Omental fat pad (tissue), 4 donors: ENCODE measurements around the gene SLC44A3. TPM values are rescaled to one million over a fixed set of nuclear protein-coding genes. Genes with fewer than 3 reads are reported as not detected.

Experiments used
- ATAC-seq: fragments of 150-250 bp; one replicate; pipeline ENCODE4 v1.9.1; 2016; ENCODE audit warnings: mild to moderate bottlenecking, moderate library complexity; ENCODE audit not compliant: low FRiP score
- DNase-seq: peaks from one replicate; pipeline ENCODE4 v3.0.0-alpha.2; 2019; ENCODE audit warnings: low spot score
- CTCF ChIP-seq, 3 donors: fragments of 450-650 bp; IDR thresholded peaks; one replicate each; pipeline ENCODE4 v1.5.1; 2016 to 2017; ENCODE audit warnings: antibody characterized with exemption in 3 of 3, mild to moderate bottlenecking in 3 of 3, moderate library complexity in 2 of 3
- total RNA-seq, 4 donors: library from RNA; depleted of rRNA; stranded (reverse); fragments of >200 nt; gene quantifications; one replicate each; pipeline ENCODE4 v1.1.0, GENCODE V29; 2016

Gene SLC44A3
- total RNA-seq, 4 donors from 2014 or later = 1.3 to 1.9 (median 1.4) TPM

GRCh38 chr1:94777281-94777680 is 42.9 kb upstream of the SLC44A3 start:
- no peak for ATAC-seq
- DNase-seq = no peak
- TF ChIP-seq CTCF (IDR thresholded peaks at IDR 0.05) = no peak

GRCh38 chr1:94778808-94779207 is 41.3 kb upstream of the SLC44A3 start:
- no peak for DNase-seq
- no peak for ATAC-seq
- no peak for TF ChIP-seq CTCF (IDR thresholded peaks at IDR 0.05)

- ATAC-seq (peak; percentile 81), DNase-seq (no peak)
- TF ChIP-seq CTCF (IDR thresholded peaks at IDR 0.05) = no peak
These were observed 36.6 kb upstream of the SLC44A3 start for GRCh38 chr1:94783342-94784189.

GRCh38 chr1:94784190-94784515 is 36.0 kb upstream of the SLC44A3 start:
- ATAC-seq (no peak), DNase-seq (no peak)
- TF ChIP-seq CTCF (IDR thresholded peaks at IDR 0.05) = no peak

DNA sequence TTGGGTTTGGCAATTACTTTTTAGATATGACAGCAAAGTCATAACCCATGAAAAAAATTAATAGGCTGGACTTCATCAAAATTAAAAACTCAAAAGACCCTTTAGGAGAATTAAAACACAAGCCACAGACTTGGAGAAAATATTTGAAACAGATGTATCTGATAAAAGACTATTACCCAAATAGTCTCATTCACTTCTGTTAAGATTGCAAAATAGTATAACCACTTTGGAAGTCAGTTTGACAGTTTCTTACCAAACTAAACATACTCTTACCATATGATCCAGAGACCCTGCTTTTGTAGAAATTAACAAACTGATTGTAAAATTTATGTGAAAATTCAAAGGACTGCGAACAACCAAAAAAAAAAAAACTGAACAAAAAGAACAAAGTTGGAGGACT is 32.5 kb upstream of the SLC44A3 start:
- ATAC-seq = no peak
- TF ChIP-seq CTCF (IDR thresholded peaks at IDR 0.05) = no peak
- no peak for DNase-seq

GRCh38 chr1:94790246-94790645 is 29.9 kb upstream of the SLC44A3 start:
- DNase-seq (no peak), ATAC-seq (no peak)
- TF ChIP-seq CTCF (IDR thresholded peaks at IDR 0.05) = no peak

DNA sequence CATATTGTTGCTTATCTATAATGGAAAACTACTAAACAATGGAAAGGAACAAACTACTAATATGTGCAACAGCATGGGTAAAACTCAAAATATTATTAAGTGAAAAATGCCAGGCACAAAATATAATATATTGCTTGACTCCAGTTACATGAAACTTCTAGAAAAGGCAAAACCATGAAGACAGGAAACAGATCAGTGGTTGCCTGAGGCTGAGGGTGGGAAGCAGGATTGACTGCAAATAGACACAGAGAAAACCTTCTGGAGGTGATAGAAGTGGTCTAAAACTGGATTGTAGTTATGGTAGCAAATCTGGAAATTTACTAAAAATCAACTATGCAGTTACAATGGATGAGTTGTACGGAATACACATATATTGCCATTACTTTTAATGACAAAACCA is 29.5 kb upstream of the SLC44A3 start:
- ATAC-seq = no peak
- no peak for TF ChIP-seq CTCF (IDR thresholded peaks at IDR 0.05)
- no peak for DNase-seq
